Ectodermal cell (in vitro differentiated cells): ENCODE measurements around the gene KCNQ1.

Source experiments
- H3K27ac ChIP-seq: 2 replicates; pipeline ENCODE4 v1.7.0; 2013; ENCODE audit warnings: mild to moderate bottlenecking, low read depth, low read length; ENCODE audit not compliant: insufficient read depth, poor library complexity, severe bottlenecking
- H3K27me3 ChIP-seq: 2 replicates; pipeline ENCODE4 v1.7.0; 2013; ENCODE audit warnings: mild to moderate bottlenecking, low read length; ENCODE audit not compliant: insufficient read depth, control insufficient read depth, poor library complexity, severe bottlenecking
- H3K36me3 ChIP-seq: one replicate; pipeline ENCODE4 v1.7.0; 2013; ENCODE audit warnings: low read length; ENCODE audit not compliant: control insufficient read depth, insufficient read depth
- H3K4me1 ChIP-seq: one replicate; pipeline ENCODE4 v1.7.0; 2013; ENCODE audit warnings: low read length; ENCODE audit not compliant: control insufficient read depth, insufficient read depth
- H3K4me3 ChIP-seq: 2 replicates; pipeline ENCODE4 v1.7.0; 2013; ENCODE audit warnings: low read depth, low read length, control low read depth; ENCODE audit not compliant: insufficient read depth
- H3K9me3 ChIP-seq: 2 replicates; pipeline ENCODE4 v1.7.0; 2013; ENCODE audit warnings: mild to moderate bottlenecking, low read length, moderate library complexity; ENCODE audit not compliant: control insufficient read depth
- WGBS, 2 experiments: methylation state at CpG; one replicate each; pipeline ENCODE4 v1.1.7; 2013; ENCODE audit warnings: missing lambda C conversion rate in 2 of 2; 5-methylcytosine and 5-hydroxymethylcytosine counted together

Gene KCNQ1

DNA sequence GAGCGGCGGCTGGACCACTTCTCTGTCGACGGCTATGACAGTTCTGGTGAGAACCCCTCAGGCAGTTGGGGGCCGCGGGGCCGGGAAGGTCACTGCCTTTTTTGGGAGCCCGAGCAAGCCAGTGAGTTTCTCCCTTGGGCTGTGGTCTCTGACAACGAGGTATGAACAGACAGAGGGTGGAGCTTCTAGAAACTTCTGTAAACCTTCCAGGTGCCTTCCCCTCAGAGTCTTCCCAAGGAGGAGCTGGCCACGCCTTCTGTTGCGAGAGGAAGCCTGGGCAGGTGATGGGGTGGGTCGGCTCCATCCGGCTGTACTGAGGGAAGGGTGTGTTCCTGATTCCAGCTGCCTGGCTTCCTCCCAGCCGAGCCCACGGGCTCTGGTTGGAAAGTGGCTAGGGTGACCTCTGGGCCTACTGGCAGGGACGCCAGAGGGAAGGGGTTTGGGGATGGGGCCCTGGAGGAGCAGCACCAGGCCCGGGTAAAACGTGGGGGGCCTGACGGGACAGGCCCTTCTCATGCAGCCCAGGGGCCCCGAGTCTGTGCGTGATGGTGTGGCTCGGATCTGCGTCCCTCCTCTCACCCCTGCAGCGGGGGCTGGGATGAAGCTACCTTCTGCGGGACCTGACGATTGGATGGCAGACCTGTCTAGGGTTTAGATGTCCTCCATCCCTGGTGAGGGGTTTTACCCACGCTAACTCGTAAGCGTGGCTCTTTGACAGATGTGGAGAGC, 144.2 kb downstream of the KCNQ1 start:
- no peaks in the 10 kb centered on the region for H3K9me3 ChIP-seq
- no peaks in the 10 kb centered on the region for H3K4me1 ChIP-seq
- no peaks in the 10 kb centered on the region for H3K36me3 ChIP-seq
- H3K4me3 ChIP-seq: no peak overlapping the region
- WGBS, 2 experiments: 93% methylated on average over 29 of the region's 29 CpGs
- peaks cover 39% of the 10 kb centered on the region for H3K27me3 ChIP-seq
- H3K27ac ChIP-seq: no peak overlapping the region

DNA sequence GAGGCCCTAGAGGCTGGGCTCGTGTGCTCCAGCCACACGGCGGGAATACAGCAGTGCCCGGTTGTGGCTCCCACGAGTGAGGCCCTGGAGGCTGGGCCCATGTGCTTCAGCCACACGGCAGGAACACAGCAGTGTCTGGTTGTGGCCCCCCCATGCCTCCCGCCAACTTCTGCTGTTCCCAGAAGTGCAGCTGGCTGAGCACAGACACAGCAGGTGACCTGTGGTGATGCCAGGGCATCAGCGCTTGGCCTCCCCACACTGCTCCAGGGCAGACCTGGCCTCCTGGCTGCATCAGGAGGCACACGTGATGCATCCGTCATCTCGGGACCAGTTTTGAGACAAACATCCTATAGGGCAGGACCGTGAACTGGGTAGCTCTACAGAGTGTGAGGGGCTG, 144.7 kb downstream of the KCNQ1 start:
- peaks cover 40% of the 10 kb centered on the region for H3K27me3 ChIP-seq

DNA sequence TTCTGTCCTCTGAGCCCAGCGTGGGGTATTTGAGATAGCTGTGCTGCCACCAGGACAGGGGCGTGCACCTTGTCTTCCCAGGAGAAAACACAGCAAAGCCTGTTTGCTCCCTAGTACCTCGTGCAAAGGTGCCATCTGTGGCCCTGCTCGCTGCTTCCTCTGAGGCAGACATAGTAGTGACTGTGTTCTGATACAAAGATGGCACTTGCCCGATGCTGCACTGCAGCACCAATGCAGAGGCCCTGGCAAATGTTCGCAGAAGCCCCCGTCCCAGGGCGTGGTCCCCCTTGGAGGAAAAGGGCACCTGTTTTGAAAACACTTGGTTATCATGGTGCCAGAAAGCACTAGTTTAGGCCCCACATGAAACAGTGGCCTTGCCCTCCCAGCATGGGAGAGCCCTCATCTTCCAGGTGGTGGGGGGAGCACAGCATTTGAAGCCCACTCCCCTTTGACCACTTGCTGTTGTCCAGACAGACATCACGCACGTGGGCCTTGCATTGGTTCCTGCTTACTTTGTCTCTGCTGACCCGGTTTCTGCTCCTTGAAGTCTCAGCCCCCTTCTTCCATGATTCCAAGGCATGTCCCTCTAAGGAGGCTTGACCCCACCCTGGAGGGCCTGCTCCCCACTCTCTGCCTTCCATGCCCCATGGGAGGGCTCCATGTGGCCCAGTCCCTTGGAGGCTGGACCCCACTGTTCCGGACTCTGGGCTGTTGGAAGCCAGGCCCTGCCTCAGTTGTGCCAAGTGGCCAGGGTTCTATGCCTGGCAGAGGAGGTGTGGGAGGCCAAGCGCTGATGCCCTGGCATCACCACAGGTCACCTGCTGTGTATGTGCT, 145.5 kb downstream of the KCNQ1 start:
- Histone ChIP-seq H3K4me1 (no peaks in the 10 kb centered on the region), H3K27me3 (peaks cover 40% of the 10 kb centered on the region), H3K9me3 (no peaks in the 10 kb centered on the region), H3K27ac (no peak overlapping the region), H3K4me3 (no peak overlapping the region), H3K36me3 (no peaks in the 10 kb centered on the region)
- WGBS, 2 experiments: 91 to 92% methylated on average over 13 of the region's 13 CpGs

More for the DNA sequence above, 144.7 kb downstream of the KCNQ1 start:
- WGBS, 2 experiments: 89 to 94% methylated on average over 12 of the region's 12 CpGs
- Histone ChIP-seq H3K36me3 (no peaks in the 10 kb centered on the region), H3K4me3 (no peak overlapping the region), H3K9me3 (no peaks in the 10 kb centered on the region), H3K27ac (no peak overlapping the region), H3K4me1 (no peaks in the 10 kb centered on the region)

DNA sequence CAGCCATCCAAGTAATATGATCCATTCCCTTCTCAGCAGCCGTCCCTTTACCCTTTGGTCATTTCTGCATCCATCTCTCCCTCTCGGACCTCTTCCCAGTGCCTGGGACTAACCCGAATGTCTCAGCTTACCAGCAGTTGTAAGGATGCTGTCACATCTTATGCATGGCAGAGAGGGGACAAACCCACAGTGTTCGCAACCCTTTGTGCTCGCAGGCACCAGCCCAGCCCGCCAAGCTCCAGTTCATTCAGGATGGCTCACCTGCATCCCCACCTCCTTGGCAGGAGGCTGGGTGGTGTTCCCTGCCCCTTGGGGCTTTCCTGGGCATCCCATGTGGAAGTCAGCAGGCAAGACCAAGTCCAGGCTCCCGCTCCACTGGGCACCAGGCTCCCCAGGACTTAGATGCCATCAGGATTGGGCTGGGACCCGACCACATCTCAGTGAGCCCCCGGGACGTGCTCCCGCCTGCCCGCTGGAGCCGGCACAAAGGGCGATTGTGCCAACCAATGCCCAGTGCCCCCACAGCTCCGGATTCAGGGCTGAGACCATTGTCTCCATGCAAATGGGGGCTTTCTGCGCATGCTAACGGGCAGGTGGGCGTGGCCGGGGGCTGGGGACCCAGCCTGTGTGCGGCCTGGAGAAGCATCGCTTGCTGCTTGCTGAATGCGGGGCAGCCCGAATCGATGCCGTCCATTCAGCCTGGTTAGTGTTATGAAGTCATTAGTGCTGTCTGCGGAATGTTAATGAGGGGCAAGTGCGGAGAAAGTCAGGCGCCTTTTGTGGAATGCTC, 146.4 kb downstream of the KCNQ1 start:
- WGBS, 2 experiments: 85 to 87% methylated on average over 28 of the region's 28 CpGs
- Histone ChIP-seq H3K4me3 (no peak overlapping the region), H3K27me3 (peaks cover 37% of the 10 kb centered on the region), H3K27ac (no peak overlapping the region), H3K4me1 (no peaks in the 10 kb centered on the region), H3K9me3 (no peaks in the 10 kb centered on the region), H3K36me3 (no peaks in the 10 kb centered on the region)

DNA sequence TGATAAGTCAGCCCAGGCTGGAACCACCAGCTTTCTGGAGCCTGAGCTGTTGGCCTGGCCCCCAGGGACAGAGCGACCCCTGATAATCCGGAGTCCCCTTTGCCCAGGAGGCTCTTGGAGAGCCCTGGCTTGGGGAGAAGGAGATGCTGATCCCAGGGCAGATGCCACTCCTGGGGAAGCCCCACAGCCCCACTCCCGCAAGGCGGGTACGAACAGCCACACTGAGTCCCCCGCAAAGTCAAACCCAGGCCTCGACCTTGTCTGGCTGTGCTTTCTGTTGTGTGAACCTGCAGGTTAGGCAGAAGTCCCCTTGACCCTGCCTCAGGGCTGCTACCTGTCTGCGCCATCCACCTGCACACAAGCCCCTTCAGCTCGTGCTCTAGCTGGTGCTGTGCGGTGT, 147.0 kb downstream of the KCNQ1 start:
- no peaks in the 10 kb centered on the region for H3K9me3 ChIP-seq
- H3K4me1 ChIP-seq: no peaks in the 10 kb centered on the region
- whole genome bisulfite sequencing, 2 experiments: 92 to 93% methylated on average over 10 of the region's 10 CpGs
- peaks cover 42% of the 10 kb centered on the region for H3K27me3 ChIP-seq
- no peak overlapping the region for H3K4me3 ChIP-seq
- no peak overlapping the region for H3K27ac ChIP-seq
- H3K36me3 ChIP-seq: no peaks in the 10 kb centered on the region

DNA sequence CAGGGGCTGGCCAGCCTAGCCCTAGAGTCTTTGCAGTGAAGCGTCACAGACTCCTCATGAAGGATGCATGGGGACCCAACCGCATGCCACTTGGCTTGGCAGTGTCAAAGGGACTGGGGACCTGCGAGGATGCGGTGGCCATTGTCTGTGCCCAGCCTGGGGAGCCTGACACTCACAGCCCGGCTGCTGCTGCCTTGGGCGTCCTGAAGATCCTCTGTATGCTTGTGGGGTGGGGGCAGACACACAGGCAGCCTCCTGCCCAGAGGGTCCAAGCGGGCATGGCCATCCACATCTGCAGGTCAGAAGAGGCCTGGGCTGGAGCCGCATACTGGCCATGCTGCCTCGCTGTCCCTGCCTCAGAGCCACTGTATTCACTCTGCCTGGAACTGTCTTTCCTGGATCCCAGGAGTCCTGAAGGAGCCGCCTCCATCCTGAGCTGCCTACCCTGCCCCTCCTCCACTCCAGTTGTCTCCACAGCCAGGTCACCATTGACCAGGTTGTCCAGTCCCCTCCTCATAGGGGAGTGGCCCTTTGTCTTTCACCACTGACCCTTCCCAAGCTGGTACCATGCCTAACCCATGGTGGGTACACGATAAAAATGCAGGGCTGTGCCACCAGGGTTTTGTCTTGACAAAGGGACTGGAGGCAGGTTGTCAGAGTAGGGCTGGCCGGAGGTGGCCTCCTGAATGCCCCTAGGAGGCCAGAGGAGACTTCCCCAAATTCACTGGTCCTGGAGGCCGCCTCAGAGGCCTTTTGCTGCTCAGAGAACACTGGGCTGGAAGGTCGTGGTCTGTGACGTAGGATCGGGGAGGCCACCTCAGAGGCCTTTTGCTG, 148.0 kb downstream of the KCNQ1 start:
- Histone ChIP-seq H3K36me3 (no peaks in the 10 kb centered on the region), H3K4me1 (no peaks in the 10 kb centered on the region), H3K4me3 (no peak overlapping the region), H3K27me3 (peaks cover 42% of the 10 kb centered on the region), H3K27ac (no peak overlapping the region), H3K9me3 (peaks cover 2% of the 10 kb centered on the region)
- 92% methylated on average over 16 of the region's 16 CpGs for WGBS, 2 experiments

DNA sequence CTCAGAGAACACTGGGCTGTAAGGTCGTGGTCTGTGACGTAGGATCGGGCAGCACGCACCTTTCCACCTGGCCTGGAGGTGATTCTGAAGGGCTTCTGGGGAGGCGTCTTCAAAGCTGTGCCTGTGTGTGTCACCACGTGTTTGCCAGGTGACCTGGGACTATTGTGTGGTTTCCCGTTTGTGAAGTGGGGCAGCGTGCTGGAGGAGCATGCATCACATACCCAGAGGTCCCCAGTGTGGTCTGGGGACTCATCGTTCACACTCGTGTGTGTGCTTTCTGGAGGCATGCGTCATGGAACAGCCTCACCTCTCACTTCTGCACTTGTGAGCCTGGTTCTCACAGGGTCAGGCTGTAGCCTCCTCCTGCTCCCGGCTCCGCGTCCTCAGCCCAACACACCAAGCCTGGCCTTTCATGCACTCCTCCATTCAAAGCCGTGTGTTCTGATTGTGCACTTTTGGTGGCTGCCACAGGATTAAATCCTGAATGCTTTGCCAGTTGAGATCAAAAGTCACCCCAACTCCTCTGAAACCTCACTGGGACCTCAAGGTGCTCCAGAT, 148.7 kb downstream of the KCNQ1 start:
- no peak overlapping the region for H3K4me3 ChIP-seq
- peaks cover 2% of the 10 kb centered on the region for H3K9me3 ChIP-seq
- H3K27ac ChIP-seq: no peak overlapping the region
- peaks cover 42% of the 10 kb centered on the region for H3K27me3 ChIP-seq
- 88 to 92% methylated on average over 15 of the region's 15 CpGs for WGBS, 2 experiments
- no peaks in the 10 kb centered on the region for H3K4me1 ChIP-seq
- H3K36me3 ChIP-seq: no peaks in the 10 kb centered on the region

DNA sequence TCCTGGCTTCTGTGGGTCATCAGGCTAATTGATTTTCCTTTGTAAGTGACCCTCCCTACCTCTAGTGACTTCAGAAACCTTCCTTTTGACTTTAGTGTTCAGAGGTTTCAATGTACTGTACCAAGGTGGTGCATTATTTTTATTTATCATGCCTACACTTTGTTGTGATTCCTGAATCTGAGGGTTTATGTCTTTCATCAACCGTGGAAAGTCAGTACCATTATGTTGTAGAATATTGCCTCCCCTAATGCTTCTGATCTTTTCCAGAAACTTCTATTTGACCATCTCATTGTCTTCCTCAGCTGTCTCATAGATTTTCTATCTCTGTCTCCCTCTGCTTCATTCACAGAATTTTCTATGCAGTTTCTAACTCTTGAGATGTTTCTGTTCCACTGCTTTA, 149.5 kb downstream of the KCNQ1 start:
- no peaks in the 10 kb centered on the region for H3K4me1 ChIP-seq
- H3K4me3 ChIP-seq: no peak overlapping the region
- H3K27me3 ChIP-seq: peaks cover 42% of the 10 kb centered on the region
- H3K36me3 ChIP-seq: no peaks in the 10 kb centered on the region
- WGBS, 2 experiments: 93 to 95% methylated on average over 1 of the region's 1 CpG
- no peak overlapping the region for H3K27ac ChIP-seq
- peaks cover 2% of the 10 kb centered on the region for H3K9me3 ChIP-seq

DNA sequence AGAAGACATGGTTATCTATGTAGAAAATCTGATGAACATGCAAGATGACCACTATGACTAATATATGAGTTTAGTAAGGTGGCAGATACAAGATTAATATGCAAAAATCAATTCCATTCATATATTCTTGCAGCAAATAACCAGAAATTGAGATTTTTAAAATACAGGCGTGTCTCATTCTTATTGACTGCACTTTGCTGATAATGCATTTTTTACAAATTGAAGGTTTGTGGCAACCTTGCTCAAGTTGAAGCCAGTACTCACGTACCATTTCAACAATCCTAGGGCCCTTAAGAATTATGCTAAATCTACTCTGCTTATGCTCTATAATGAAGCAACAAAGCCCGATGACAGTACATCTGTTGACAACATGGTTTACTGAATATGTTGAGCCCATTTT, 150.4 kb downstream of the KCNQ1 start:
- H3K4me3 ChIP-seq: no peak overlapping the region
- 89 to 93% methylated on average over 3 of the region's 3 CpGs for WGBS, 2 experiments
- peaks cover 2% of the 10 kb centered on the region for H3K9me3 ChIP-seq
- H3K27ac ChIP-seq: no peak overlapping the region
- peaks cover 39% of the 10 kb centered on the region for H3K27me3 ChIP-seq
- H3K4me1 ChIP-seq: no peaks in the 10 kb centered on the region
- H3K36me3 ChIP-seq: no peaks in the 10 kb centered on the region
